Activated naive CD4-positive, alpha-beta T cell (primary cell): Measurements from ENCODE around the gene CNKSR2.
A peak's percentile ranks its signal among the peaks of the same experiment; 100 is the strongest.
"Not testable (repeated sequence)": the region's sequence is repeated elsewhere in the genome, so short reads cannot be mapped to it uniquely, and the experiment has no call there.

Experiments
- DNase-seq, 4 experiments: peaks; one replicate each; lab custom pipeline; 2025; lab: John Stamatoyannopoulos, UW

CNKSR2 gene

GRCh38 chrX:21440911-21441310 lies 66.7 kb downstream of the CNKSR2 start:
- no peak for DNase-seq

DNA sequence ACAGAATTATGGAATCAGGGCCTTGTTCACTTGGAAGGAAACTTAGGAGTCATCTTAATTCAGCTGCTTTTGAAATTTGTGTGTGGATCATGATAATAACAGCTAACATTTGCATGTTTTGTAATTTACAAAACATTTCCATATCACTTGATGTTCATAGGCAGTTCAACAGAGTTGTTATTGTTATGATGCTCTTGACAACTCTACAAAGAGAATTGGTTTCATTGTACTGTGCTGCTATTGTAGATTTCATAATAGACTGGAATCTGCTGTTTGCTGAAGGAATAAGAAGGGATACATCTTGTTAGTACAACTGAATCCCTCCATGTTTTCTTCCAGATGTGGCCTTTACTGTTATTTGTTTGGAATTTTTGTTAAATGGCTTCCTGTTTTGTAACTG lies 83.5 kb downstream of the CNKSR2 start:
- DNase-seq, result no peak

GRCh38 chrX:21469071-21469470 lies 94.9 kb downstream of the CNKSR2 start:
- no peak for DNase-seq

DNA sequence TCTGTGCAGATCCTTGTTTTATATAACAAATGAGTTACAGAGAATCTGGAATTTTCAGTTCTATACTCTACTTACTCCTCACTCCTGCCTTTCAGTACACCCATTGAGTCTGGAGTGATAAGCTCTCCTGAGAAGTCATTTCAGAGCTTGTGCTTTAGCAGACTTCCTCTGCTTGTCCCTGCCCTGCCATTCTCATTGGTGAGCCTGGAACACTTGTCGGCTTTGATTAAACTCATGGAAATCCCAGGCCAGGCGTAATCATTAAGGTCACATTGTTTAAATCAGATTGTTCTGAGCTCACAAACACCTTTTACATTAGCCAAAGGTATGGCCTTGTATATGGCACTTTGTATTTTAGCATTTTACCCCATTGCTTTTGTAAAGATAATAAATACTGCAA lies 102.7 kb downstream of the CNKSR2 start:
- DNase-seq, result no peak

- peak in 1 of 4 experiments; percentile 0 for DNase-seq
Observed at GRCh38 chrX:21479695-21480270, 105.6 kb downstream of the CNKSR2 start.

DNA sequence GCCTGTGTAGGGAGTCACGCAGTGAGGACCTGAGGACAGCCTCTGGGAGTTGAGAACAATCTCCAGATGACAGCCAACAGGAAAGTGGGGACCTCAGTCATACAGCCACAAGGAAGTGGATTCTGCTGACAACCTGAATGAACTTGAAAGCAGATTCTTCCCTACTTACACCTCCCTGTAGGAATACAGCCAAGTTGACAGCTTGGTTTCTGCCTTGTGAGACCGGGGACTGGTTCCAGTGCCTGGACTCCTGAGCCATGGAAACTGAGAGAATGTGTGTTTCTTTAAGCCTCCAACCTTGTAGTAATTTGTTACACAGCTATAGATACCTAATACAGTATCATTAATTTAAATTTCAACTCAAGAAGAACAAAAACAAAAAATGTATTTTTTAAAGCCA lies 107.5 kb downstream of the CNKSR2 start:
- DNase-seq, result no peak

- not testable (repeated sequence) for DNase-seq
Observed at GRCh38 chrX:21484051-21484450, 109.8 kb downstream of the CNKSR2 start.

DNA sequence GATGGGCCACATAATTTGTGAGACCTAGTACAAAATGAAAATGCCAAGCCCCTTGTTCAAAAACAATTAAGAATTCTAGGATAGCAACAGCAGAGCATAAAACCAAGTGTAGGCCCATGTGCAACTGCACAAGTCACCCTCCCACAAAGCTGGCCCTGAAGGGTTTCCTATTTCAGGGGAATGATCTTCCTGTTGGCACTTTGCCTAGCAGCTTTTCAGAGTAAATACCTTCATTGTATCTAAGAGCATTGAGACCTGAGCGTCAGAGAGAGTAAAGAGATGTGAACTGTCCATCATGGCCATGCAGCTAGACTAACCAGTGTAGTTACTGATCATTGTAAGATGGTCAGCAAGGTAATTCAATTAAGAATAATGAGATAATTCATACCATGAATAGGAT lies 113.6 kb downstream of the CNKSR2 start:
- DNase-seq, result no peak

- no peak for DNase-seq
Observed at GRCh38 chrX:21490341-21490740, 116.1 kb downstream of the CNKSR2 start.

DNA sequence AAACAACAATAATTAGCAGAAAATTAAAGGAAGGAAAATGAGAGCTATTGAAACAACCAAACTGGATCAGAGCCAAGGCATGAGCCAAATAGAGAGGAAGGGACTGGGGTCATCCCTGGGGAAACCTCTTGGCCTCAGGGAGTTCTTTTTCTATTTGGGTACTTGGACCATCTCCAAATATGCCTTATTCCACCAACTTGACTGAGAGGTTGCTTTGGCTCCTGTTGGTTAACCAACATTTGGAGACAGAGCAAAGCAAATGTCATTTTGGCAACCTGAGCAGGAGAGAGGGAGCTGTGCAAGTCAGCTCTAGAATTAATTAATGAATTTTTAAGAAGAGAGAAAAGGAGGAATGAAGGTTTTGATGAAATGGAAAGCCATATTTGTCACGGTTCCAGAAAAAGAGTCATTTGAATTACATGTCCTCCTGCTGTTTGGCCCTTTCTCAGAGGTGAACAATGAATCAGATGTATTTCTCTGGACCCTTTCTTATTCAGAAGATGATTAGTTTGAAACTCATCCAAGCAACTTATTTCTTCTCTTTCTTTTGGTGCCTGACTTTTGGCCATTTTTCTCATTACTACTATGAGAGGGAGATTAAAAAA lies 119.1 kb downstream of the CNKSR2 start:
- DNase-seq, result no peak

- no peak for DNase-seq
Observed at GRCh38 chrX:21503593-21503992, 129.4 kb downstream of the CNKSR2 start.

- no peak for DNase-seq
Observed at GRCh38 chrX:21509912-21510311, 135.7 kb downstream of the CNKSR2 start.

GRCh38 chrX:21524008-21524407 lies 149.8 kb downstream of the CNKSR2 start:
- no peak for DNase-seq

DNA sequence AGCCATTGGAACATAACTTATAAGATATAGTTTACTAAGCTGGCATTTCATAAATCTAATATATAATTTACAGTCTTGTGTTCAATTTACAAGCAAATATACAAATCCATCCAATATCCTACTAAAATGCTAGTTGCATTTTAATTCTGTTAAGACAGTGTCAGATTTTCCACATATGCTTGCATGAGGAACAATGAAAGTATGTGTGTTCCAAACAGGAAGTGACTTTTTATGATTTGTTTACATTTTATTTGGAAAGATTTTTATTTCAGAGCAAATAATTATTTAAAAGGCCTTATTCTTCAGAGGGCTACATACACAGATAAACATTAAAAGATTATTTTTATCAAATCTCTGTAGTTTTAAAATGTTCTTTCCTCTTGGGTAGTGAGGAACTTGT lies 153.9 kb downstream of the CNKSR2 start:
- no peak for DNase-seq

DNA sequence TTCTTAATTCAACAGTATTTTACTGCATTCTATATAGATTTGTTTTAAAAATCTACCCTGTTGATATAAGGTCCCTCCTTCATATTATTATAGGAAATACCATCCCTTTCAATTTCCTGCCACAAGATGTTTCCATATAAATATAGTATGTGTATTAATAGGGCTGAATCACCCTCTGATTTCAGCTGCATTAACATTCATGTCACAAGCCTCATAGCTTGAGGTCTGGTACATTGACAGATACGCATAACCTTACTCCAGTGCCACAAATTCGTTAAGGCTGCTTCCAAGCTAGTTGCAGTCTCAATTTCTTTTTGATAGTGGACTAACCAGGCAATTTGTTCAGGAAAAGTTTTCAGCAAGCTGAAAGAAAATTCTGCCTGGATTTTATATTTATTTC lies 155.6 kb downstream of the CNKSR2 start:
- no peak for DNase-seq

DNA sequence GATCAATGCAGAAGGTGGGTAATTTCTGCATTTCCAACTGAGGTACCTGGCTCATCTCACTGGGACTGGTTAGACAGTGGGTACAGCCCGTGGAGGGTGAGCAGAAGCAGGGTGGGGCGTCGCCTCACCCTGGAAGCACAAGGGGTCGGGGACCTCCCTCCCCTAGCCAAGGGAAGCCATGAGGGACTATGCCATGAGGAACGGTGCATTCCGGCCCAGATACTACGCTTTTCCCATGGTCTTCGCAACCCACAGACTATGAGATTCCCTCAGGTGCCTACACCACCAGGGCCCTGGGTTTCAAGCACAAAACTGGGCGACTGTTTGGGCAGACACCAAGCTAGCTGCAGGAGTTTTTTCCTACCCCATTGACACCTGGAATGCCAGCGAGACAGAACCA lies 170.4 kb downstream of the CNKSR2 start:
- DNase-seq, result not testable (repeated sequence)

- no peak for DNase-seq
Observed at GRCh38 chrX:21559417-21559816, 185.2 kb downstream of the CNKSR2 start.

GRCh38 chrX:21565025-21565424 lies 190.8 kb downstream of the CNKSR2 start:
- no peak for DNase-seq

DNA sequence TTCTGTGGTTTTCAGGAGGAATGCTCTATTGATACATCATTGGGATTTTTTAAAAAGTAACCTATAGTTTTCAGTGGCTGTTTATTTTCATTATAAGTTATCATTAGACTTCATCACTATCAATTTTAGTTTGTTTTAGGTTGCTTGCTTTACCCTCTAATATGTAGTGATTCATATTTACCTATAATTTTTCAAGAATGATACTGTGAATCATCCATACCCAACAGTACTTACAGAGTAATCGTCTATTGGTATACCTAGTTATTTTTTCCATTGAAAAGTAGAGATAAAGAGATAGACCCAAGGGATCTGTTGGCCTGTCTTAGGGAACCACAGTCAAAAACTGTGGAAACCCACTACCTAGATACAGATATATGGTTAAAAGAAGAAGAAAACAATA lies 200.6 kb downstream of the CNKSR2 start:
- no peak for DNase-seq

- DNase-seq, result no peak
Observed at GRCh38 chrX:21581479-21581878, 207.3 kb downstream of the CNKSR2 start.

DNA sequence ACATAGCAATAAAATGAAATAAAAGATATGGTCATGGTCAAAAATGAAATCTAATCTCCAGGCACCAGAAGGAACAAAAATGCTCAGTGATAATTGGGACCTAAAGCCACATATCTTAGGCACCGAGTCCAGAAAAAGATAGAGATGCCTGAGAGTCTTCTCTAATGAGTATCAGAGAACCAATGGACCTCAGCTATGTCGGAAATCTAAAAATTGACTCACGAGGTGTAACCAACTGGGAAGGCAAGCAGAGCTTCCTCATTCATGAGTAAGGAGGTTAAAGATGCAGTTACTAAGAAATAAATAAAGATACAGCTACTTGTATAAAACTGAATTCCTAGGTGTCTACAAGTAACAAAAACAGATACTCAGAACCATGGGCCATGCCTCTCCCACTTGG lies 211.8 kb downstream of the CNKSR2 start:
- no peak for DNase-seq

GRCh38 chrX:21590012-21590776 lies 216.0 kb downstream of the CNKSR2 start:
- no peak for DNase-seq

DNA sequence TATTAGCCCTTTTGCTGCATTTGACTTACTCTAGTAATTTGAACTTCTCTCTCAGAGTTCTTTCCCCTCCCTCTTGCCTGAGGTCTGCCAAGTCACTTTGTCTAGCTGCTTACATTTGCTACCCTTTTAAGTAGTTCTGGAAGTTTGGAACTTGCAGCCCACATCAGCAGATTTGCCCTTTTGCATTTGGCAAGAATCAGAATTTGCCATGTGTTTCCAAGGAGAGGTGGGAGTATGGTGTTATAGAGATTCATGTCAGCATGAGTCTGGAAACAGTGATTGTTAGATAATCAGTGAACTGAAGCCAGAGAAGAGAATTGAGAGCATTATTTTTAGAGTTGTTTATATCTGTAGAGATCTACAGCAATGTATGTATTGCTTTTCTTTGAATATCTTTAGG lies 231.8 kb downstream of the CNKSR2 start:
- no peak for DNase-seq

- no peak for DNase-seq
Observed at GRCh38 chrX:21610168-21610567, 235.9 kb downstream of the CNKSR2 start.
